H4 (cell line): ENCODE results near the gene PHLDB2. TPM values are rescaled to one million over a fixed set of nuclear protein-coding genes. Genes with fewer than 3 reads are reported as not detected.

Source experiments
- DNase-seq: peaks from one replicate; pipeline ENCODE4 v3.0.0-alpha.2; 2015; ENCODE audit warnings: low spot score
- total RNA-seq: library from RNA; depleted of rRNA; stranded (reverse); fragments of >200 nt; shearing (Covaris generic); gene quantifications from 2 replicates; pipeline ENCODE4 v1.2.3, GENCODE V29; 2014

Gene PHLDB2
- total RNA-seq, 1 experiment from 2014 or later: 34.7 TPM

GRCh38 chr3:111850537-111850936 is 8.5 kb upstream of the PHLDB2 start:
- DNase-seq: no peak

- peak; percentile 71 for DNase-seq
These were observed 7.5 kb upstream of the PHLDB2 start for GRCh38 chr3:111851511-111851954.

- DNase-seq: no peak
These were observed 6.5 kb upstream of the PHLDB2 start for GRCh38 chr3:111852540-111852939.

- DNase-seq: no peak
These were observed 6.0 kb upstream of the PHLDB2 start for GRCh38 chr3:111853068-111853467.

- no peak for DNase-seq
These were observed 4.1 kb upstream of the PHLDB2 start for GRCh38 chr3:111854990-111855389.

GRCh38 chr3:111856501-111856900 is 2.6 kb upstream of the PHLDB2 start:
- no peak for DNase-seq

GRCh38 chr3:111857474-111857873 is 1.6 kb upstream of the PHLDB2 start:
- no peak for DNase-seq

- no peak for DNase-seq
These were observed 423 bp upstream of the PHLDB2 start for GRCh38 chr3:111858642-111859041.

- peak; percentile 86 for DNase-seq
These were observed 1.2 kb downstream of the PHLDB2 start for GRCh38 chr3:111859974-111860859.

GRCh38 chr3:111861391-111861790 is 2.3 kb downstream of the PHLDB2 start:
- DNase-seq: no peak

GRCh38 chr3:111862415-111862814 is 3.4 kb downstream of the PHLDB2 start:
- no peak for DNase-seq

GRCh38 chr3:111862974-111863373 is 3.9 kb downstream of the PHLDB2 start:
- DNase-seq: no peak

GRCh38 chr3:111863942-111864694 is 5.1 kb downstream of the PHLDB2 start:
- DNase-seq: no peak

GRCh38 chr3:111864821-111865656 is 6.0 kb downstream of the PHLDB2 start:
- DNase-seq: peak; percentile 85

GRCh38 chr3:111867889-111868426 is 8.9 kb downstream of the PHLDB2 start:
- no peak for DNase-seq

GRCh38 chr3:111870620-111871019 is 11.6 kb downstream of the PHLDB2 start:
- DNase-seq: no peak

GRCh38 chr3:111871809-111872623 is 13.0 kb downstream of the PHLDB2 start:
- no peak for DNase-seq

- DNase-seq: no peak
These were observed 13.9 kb downstream of the PHLDB2 start for GRCh38 chr3:111872979-111873378.

- peak; percentile 32 for DNase-seq
These were observed 15.2 kb downstream of the PHLDB2 start for GRCh38 chr3:111874177-111874820.

GRCh38 chr3:111881480-111881879 is 22.4 kb downstream of the PHLDB2 start:
- no peak for DNase-seq
